Hematopoietic multipotent progenitor cell treated with erythropoietin and hydrocortisone succinate and interleukin-3 and kit ligand, for 15 days (in vitro differentiated cells): Measurements from ENCODE around the gene NAT16.
A peak's percentile ranks its signal among the peaks of the same experiment; 100 is the strongest.
"Not testable (repeated sequence)": the region's sequence is repeated elsewhere in the genome, so short reads cannot be mapped to it uniquely, and the experiment has no call there.

ENCODE experiments used
- DNase-seq: peaks from one replicate; pipeline ENCODE4 v3.0.0-alpha.2; 2015; ENCODE audit warnings: low spot score

The NAT16 gene

GRCh38 chr7:101180130-101180755, at the start of gene NAT16:
Gene NAT16 (minus strand): TSS chr7:101180293. CDS start chr7:101174807, 5,486 bp downstream.
- DNase-seq = no peak

GRCh38 chr7:101226721-101227120, 46.6 kb upstream of the NAT16 start:
- DNase-seq = no peak

GRCh38 chr7:101225650-101226049, 45.6 kb upstream of the NAT16 start:
- no peak for DNase-seq

- DNase-seq = no peak
Measured at GRCh38 chr7:101223528-101223927, 43.4 kb upstream of the NAT16 start.

DNA sequence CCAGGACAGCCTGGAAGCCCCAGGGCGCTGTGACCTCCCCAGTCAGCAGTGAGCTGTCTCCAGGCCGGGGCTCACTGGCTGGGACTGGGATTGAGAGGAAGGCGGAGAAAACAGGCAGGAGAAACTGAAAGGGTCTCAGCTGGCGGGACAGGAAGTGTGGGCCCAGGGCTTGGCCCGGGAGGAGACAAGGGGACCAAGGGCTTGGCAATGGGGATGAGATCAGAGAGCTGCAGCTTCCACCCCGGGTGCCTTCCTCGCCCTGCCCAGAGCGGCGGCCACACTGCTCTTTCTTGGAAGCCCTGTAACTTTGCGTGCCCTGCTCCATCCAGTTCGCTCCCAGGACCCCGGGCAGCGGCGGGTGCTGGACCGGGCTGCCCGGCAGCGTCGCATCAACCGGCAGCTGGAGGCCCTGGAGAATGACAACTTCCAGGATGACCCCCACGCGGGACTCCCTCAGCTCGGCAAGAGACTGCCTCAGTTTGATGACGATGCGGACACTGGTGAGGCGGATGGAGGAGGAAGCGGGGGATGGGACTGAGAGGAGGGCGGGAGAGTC, 42.3 kb upstream of the NAT16 start:
- DNase-seq = no peak

DNA sequence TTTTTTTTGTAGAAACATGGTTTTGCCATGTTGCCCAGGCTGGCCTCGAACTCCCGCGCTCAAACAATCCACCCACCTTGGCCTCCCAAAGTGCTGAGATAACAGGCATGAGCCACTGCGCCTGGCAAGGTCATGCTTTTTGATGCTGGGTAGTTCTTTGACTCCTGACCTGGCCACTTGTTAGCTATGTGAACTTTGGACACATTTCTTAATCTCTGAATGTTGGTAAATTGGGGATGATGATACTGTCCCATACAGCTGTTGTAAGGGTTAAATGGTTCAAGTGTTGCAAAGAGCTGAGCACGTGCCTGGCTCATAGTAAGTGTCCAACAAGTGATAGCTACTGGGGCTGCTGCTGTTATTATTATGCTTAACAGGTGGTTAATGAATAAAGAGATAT, 40.2 kb upstream of the NAT16 start:
- DNase-seq = no peak

DNA sequence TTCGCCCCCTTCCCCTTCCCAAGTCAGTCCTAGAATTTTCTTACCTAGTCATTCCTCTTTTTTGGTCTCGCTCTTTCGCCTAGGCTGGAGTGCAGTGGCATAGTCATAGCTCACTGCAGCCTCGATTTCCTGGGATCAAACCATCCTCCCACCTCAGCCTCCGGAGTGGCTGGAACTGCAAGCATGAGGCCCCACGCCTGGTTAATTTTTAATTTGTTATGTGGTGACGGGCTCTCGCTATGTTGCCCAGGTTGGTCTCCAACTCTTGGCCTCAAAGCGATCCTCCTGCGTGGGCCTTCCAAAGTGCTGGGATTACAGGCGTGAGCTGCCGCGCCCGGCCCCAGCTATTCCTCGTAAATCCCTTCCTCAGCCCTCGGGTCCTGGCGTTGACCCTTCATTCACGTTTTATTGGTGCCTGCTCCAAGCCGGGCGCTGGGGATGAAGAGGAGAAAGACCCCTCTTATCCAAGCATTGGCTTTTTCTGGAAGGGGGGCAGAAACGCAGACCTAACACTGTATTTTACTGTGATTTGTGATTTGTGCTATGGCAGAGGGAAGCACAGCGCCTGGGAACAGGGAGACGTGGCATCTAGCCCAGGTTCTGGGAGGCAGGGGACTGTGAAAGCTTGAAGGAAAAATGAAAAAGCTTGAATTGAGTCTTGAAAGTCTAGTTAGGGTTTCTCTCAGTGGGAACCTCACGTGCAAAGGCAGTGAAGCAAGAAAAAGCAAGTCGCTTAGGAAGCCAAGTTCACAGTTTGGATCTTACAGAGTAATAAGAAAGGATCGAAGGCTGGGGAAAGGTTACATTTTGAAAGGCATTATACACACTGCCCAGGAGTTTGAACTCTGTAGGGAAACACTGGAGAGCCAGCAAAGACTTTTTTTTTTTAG, 38.4 kb upstream of the NAT16 start:
- DNase-seq = no peak

DNA sequence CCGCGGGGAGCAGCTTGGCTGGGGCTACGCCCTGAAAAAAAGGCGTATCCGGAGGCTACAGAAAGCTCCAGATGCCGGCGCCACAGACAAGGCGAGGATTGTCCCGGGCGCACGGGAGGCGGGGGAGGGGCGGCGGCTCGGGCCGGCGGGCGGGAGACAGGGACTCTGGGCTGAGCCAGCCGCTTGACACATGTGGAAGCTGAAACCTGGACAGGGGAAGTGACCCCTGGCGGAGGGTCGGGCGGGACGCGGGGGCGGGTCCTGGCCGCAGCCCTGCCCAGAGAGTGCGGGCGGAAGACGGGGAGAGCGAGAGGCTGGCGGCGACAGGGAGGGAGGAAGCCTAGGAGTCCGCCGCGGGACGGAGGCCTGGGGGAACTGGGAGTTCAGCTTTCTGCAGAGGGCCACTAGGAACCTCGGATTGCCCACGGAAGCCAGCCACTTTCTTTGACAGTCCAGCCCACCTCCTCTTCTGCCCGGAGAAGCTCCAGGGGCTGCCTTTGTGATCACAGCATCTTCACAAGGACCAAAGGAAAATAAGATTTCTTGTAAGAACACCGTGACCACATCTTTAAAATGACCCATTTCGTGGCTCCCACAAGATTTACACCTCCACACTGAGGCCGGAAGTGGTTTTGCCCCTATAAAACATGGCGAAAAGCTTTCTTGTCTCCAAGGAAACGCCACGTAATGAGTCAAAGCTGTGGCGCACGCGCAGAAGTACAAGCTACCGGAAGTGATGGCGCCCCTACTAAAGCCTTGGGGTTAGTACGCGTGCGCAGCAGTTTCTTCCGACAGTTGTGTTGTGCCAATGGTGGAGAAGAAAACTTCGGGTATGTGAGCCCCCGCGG, 37.5 kb upstream of the NAT16 start, which contains the start of the genes PLOD3 and ZNHIT1:
Gene PLOD3 (minus strand): TSS at position 194 of the 848 bp plus-strand sequence. CDS start 307 bp downstream, outside the sequence.
Gene ZNHIT1 (plus strand): TSS at position 778 of the 848 bp plus-strand sequence. CDS start 31 bp downstream, at position 809.
- DNase-seq = peak; percentile 100

GRCh38 chr7:101216860-101217387, 36.8 kb upstream of the NAT16 start:
- peak; percentile 35 for DNase-seq

- no peak for DNase-seq
Measured at GRCh38 chr7:101216001-101216859, 36.1 kb upstream of the NAT16 start.

DNA sequence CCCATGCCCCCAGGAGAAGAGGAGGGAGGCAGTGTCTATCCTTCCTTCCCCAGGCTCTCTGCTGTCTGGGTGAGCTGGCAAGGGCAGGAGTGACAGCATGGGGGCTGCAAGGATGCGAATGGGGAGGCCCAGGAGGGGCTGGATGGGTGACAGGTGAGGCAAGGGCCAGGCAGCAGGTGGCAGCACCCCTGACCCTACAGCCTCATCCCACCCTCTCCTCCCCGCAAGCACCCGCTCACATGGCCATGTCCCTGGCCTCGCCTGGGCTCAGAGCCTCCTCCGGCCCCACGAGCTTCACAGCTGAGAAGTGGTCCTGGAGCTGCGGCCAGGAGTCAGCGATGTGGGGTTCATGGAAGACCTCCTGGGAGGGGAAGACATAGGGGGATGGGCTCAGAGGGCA, 31.9 kb upstream of the NAT16 start:
- no peak for DNase-seq

GRCh38 chr7:101211501-101211900, 31.4 kb upstream of the NAT16 start:
- no peak for DNase-seq

- no peak for DNase-seq
Measured at GRCh38 chr7:101210143-101210542, 30.1 kb upstream of the NAT16 start.

- no peak for DNase-seq
Measured at GRCh38 chr7:101208794-101209193, 28.7 kb upstream of the NAT16 start.

DNA sequence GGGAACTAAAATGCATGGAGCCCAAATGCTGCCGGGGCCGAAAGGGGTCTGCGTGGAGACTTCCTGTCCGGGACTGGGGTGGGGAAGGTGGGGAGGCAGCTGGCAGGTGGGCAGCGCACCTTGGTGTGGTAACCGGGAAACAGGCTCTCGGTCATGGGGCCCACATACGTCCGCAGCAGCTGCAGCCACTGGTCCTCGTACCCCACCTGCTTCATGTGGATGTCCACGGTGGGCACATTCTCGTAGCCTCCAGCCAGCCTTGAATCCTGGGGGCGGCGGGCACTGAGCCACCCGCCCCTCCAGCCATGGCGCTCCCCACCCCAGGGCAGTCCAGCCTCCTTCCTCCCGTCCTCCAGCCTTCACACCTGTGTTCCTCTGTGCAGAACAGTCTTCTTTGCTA, 27.4 kb upstream of the NAT16 start:
- DNase-seq = no peak

DNA sequence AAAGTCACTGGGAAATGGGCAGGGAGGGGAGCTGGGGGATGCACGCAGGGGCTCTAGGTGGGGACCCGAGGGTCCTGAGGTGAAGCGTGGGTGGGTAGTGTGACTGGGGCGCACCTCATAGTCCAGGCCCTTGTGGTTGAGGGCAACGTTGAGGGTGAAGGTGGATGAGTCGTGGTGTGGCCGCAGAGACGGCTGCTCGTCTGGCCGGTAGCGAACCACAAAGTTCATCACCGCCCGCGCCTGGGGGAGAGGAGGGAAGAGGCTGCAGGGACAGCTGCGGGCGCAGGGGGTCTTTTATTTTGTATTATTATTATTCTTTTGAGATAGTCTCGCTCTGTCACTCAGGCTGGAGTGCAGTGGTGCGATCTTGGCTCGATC, 26.6 kb upstream of the NAT16 start:
- DNase-seq = no peak

- DNase-seq = no peak
Measured at GRCh38 chr7:101205901-101206664, 26.0 kb upstream of the NAT16 start.

- not testable (repeated sequence) for DNase-seq
Measured at GRCh38 chr7:101203740-101204738, 23.9 kb upstream of the NAT16 start.

GRCh38 chr7:101202603-101202918, 22.5 kb upstream of the NAT16 start:
- no peak for DNase-seq
